GDM1 (cell line): ENCODE results near the gene ACVR1C.

Experiments
- DNase-seq: peaks from one replicate; lab custom pipeline; 2025; lab: John Stamatoyannopoulos, UW

ACVR1C gene

GRCh38 chr2:157628477-157629415 lies at the start of gene ACVR1C:
TSS of gene ACVR1C (minus strand) at chr2:157628864. CDS start at chr2:157628644, 220 bp downstream.
- peak; percentile 33 for DNase-seq

GRCh38 chr2:157677941-157678340 lies 49.3 kb upstream of the ACVR1C start:
- no peak for DNase-seq

- no peak for DNase-seq
Measured at GRCh38 chr2:157672129-157672528, 43.5 kb upstream of the ACVR1C start.

GRCh38 chr2:157662401-157662800 lies 33.7 kb upstream of the ACVR1C start:
- no peak for DNase-seq

GRCh38 chr2:157661776-157662175 lies 33.1 kb upstream of the ACVR1C start:
- no peak for DNase-seq

GRCh38 chr2:157657858-157658257 lies 29.2 kb upstream of the ACVR1C start:
- no peak for DNase-seq

GRCh38 chr2:157657101-157657500 lies 28.4 kb upstream of the ACVR1C start:
- no peak for DNase-seq

- no peak for DNase-seq
Measured at GRCh38 chr2:157644776-157645175, 16.1 kb upstream of the ACVR1C start.

- DNase-seq: no peak
Measured at GRCh38 chr2:157631861-157632260, 3.2 kb upstream of the ACVR1C start.

- no peak for DNase-seq
Measured at GRCh38 chr2:157627594-157628476, 829 bp downstream of the ACVR1C start.

GRCh38 chr2:157625296-157625695 lies 3.4 kb downstream of the ACVR1C start:
- no peak for DNase-seq

- no peak for DNase-seq
Measured at GRCh38 chr2:157620956-157621355, 7.7 kb downstream of the ACVR1C start.

- no peak for DNase-seq
Measured at GRCh38 chr2:157611726-157612125, 16.9 kb downstream of the ACVR1C start.

- DNase-seq: no peak
Measured at GRCh38 chr2:157611110-157611509, 17.6 kb downstream of the ACVR1C start.

GRCh38 chr2:157606534-157606933 lies 22.1 kb downstream of the ACVR1C start:
- DNase-seq: no peak

- DNase-seq: no peak
Measured at GRCh38 chr2:157603198-157603597, 25.5 kb downstream of the ACVR1C start.

GRCh38 chr2:157601807-157602206 lies 26.9 kb downstream of the ACVR1C start:
- no peak for DNase-seq

- DNase-seq: no peak
Measured at GRCh38 chr2:157596992-157597681, 31.5 kb downstream of the ACVR1C start.

GRCh38 chr2:157593411-157593810 lies 35.3 kb downstream of the ACVR1C start:
- DNase-seq: no peak

GRCh38 chr2:157592948-157593347 lies 35.7 kb downstream of the ACVR1C start:
- no peak for DNase-seq

- DNase-seq: no peak
Measured at GRCh38 chr2:157592374-157592773, 36.3 kb downstream of the ACVR1C start.

GRCh38 chr2:157587576-157587975 lies 41.1 kb downstream of the ACVR1C start:
- no peak for DNase-seq
